Uterus (tissue), 2 donors: ENCODE measurements around the gene CDC42EP5.

Experiments used
- CTCF ChIP-seq, 4 experiments: fragments of 200-600 bp in 2 of 4; fragments of 450-650 bp in 2 of 4; sonication (generic) in 2 of 4; IDR thresholded peaks; one replicate each; pipeline ENCODE4 v1.5.1; 2016 to 2019; ENCODE audit warnings: antibody characterized with exemption in 4 of 4, mild to moderate bottlenecking in 2 of 4, moderate library complexity in 1 of 4
- POLR2A ChIP-seq, 2 donors: fragments of 450-650 bp; IDR thresholded peaks; one replicate each; pipeline ENCODE4 v1.6.1; 2016; ENCODE audit warnings: antibody characterized with exemption in 2 of 2, mild to moderate bottlenecking in 1 of 2, moderate library complexity in 1 of 2

- TF ChIP-seq CTCF (IDR thresholded peaks at IDR 0.05) (no peak), POLR2A (IDR thresholded peaks at IDR 0.05) (no peak)
Measured at GRCh38 chr19:54521022-54521859, 48.1 kb upstream of the CDC42EP5 start.
